Retinal pigment epithelial cell (primary cell): ENCODE data around the gene GFRA1.

Experiments used
- DNase-seq: peaks from one replicate; pipeline ENCODE4 v3.0.0-alpha.2; 2010; ENCODE audit warnings: low read depth
- H3K4me3 ChIP-seq: 2 replicates; pipeline ENCODE4 v1.5.1; 2011; ENCODE audit warnings: mild to moderate bottlenecking, low read length, control low read depth, moderate library complexity
- TF ChIP-seq, protein P1 (sequence below): conservative IDR thresholded peaks from 2 replicates; pipeline ENCODE4 v1.5.1; 2011; ENCODE audit warnings: low read depth, low read length, control low read depth, inconsistent platforms

GFRA1 gene

DNA sequence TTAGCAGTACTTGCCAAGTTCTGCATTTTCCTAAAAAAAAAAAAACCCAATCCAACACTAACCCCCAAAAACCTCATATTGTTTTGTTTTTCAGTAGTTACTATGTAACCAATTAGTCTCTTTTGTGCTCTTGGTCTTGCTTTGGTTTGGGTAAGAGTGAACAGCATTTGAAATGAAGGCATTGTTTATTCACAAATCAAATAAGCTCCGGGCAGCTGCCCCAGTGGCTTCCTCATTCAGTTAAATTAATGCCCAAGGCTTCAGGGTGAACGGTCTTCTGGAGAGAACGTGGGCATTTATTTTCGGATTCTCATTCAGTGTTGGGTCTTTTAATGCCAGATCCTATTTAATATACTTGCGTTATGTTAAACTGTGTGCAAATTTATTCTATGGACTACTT, 108.7 kb downstream of the GFRA1 start:
- no peak overlapping the region for H3K4me3 ChIP-seq
- TF ChIP-seq, protein P1, sequence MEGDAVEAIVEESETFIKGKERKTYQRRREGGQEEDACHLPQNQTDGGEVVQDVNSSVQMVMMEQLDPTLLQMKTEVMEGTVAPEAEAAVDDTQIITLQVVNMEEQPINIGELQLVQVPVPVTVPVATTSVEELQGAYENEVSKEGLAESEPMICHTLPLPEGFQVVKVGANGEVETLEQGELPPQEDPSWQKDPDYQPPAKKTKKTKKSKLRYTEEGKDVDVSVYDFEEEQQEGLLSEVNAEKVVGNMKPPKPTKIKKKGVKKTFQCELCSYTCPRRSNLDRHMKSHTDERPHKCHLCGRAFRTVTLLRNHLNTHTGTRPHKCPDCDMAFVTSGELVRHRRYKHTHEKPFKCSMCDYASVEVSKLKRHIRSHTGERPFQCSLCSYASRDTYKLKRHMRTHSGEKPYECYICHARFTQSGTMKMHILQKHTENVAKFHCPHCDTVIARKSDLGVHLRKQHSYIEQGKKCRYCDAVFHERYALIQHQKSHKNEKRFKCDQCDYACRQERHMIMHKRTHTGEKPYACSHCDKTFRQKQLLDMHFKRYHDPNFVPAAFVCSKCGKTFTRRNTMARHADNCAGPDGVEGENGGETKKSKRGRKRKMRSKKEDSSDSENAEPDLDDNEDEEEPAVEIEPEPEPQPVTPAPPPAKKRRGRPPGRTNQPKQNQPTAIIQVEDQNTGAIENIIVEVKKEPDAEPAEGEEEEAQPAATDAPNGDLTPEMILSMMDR: no peak
- no peak for DNase-seq

- TF ChIP-seq, protein P1: no peak
- H3K4me3 ChIP-seq: no peak overlapping the region
- no peak for DNase-seq
Measured at GRCh38 chr10:116163333-116164131, 109.5 kb downstream of the GFRA1 start.

- DNase-seq: no peak
- H3K4me3 ChIP-seq: no peak overlapping the region
- TF ChIP-seq, protein P1: no peak
Measured at GRCh38 chr10:116162851-116163250, 110.2 kb downstream of the GFRA1 start.

GRCh38 chr10:116160271-116160670, 112.7 kb downstream of the GFRA1 start:
- TF ChIP-seq, protein P1: no peak
- no peak for DNase-seq
- no peak overlapping the region for H3K4me3 ChIP-seq

GRCh38 chr10:116159197-116159596, 113.8 kb downstream of the GFRA1 start:
- H3K4me3 ChIP-seq: no peak overlapping the region
- TF ChIP-seq, protein P1: no peak

DNA sequence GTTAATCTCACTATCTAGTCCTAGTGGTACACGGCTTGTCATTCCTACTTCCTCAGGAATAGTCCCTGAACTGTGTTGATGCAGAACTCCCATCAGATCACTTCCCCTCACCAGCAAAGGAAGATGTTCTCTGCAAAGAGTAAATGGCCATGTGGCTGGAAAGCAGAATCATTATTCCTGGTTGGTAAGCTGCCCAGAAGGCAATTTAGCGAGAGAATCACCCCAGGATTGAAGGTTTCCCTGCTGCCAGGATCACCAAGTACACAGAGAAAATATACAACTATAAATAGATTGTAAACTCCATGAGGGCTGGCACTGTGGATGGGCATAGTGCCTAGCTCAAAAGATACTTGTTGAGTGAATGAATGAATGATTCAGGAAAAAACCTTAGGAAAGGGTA, 115.0 kb downstream of the GFRA1 start:
- H3K4me3 ChIP-seq: no peak overlapping the region
- TF ChIP-seq, protein P1: no peak
- no peak for DNase-seq

More at GRCh38 chr10:116159197-116159596, 113.8 kb downstream of the GFRA1 start:
- DNase-seq: no peak

- H3K4me3 ChIP-seq: no peak overlapping the region
- TF ChIP-seq, protein P1: no peak
- no peak for DNase-seq
Measured at GRCh38 chr10:116157485-116157884, 115.5 kb downstream of the GFRA1 start.
